B cell (primary cell): Measurements from ENCODE around the gene CAP2. TPM values are rescaled to one million over a fixed set of nuclear protein-coding genes. Genes with fewer than 3 reads are reported as not detected.

Experiments
- ATAC-seq: fragments of 200-7000 bp; cut with Tn5 transposase; one replicate; pipeline ENCODE4 v1.10.0; 2021; ENCODE audit warnings: low read depth, mild to moderate bottlenecking, moderate number of reproducible peaks, moderate library complexity
- CTCF ChIA-PET: fragments of 350-600 bp; sonication (Branson Sonifier 250); formaldehyde crosslinking; loops from one replicate; lab custom pipeline; 2021; ENCODE audit warnings: antibody characterized with exemption, inconsistent platforms; lab: Charles Lee
- POLR2A ChIA-PET: fragments of 350-600 bp; sonication (Branson Sonifier 250); formaldehyde crosslinking; loops from one replicate; lab custom pipeline; 2021; ENCODE audit warnings: antibody characterized with exemption; lab: Charles Lee
- DNase-seq: peaks from one replicate; pipeline ENCODE4 v3.0.0; 2013
- H2AFZ ChIP-seq: 2 replicates; pipeline ENCODE4 v1.6.1; 2012; ENCODE audit warnings: mild to moderate bottlenecking, low read depth, low read length; ENCODE audit not compliant: insufficient read depth, poor library complexity, severe bottlenecking
- H3K27ac ChIP-seq, 2 donors: 1 replicate in 1 of 2; 2 replicates in 1 of 2; pipeline ENCODE4 v1.5.1; 2012 to 2013; ENCODE audit warnings: low read length in 2 of 2, mild to moderate bottlenecking in 2 of 2, moderate library complexity in 1 of 2
- H3K27me3 ChIP-seq, 4 experiments: fragments of 200-600 bp in 1 of 4; sonication (generic) in 1 of 4; replicated peaks in 1 of 4; 1 replicate in 2 of 4; 2 replicates in 2 of 4; pipeline versions ENCODE4 v1.6.1 to v1.7.0; 2013 to 2016; ENCODE audit warnings: low read length in 3 of 4, mild to moderate bottlenecking in 2 of 4, mixed read lengths in 1 of 4, moderate library complexity in 1 of 4; ENCODE audit not compliant: insufficient read depth in 4 of 4, control insufficient read depth in 3 of 4; ENCODE audit errors: control extremely low read depth in 1 of 4
- H3K36me3 ChIP-seq, 2 experiments: replicated peaks in 1 of 2; 1 replicate in 1 of 2; 2 replicates in 1 of 2; pipeline versions ENCODE4 v1.6.1 to v1.7.1; 2013; ENCODE audit warnings: low read length in 1 of 2; ENCODE audit not compliant: insufficient read depth in 2 of 2, control insufficient read depth in 1 of 2; ENCODE audit errors: control extremely low read depth in 1 of 2, extremely low read depth in 1 of 2
- H3K4me1 ChIP-seq, 2 donors: fragments of 200-600 bp in 1 of 2; sonication (generic) in 1 of 2; 1 replicate in 1 of 2; 2 replicates in 1 of 2; pipeline versions ENCODE4 v1.5.1 to v1.6.1; 2013 to 2017; ENCODE audit warnings: low read length in 2 of 2; ENCODE audit not compliant: control insufficient read depth in 2 of 2, insufficient read depth in 2 of 2
- H3K4me2 ChIP-seq: replicated peaks from 2 replicates; pipeline ENCODE3; 2012; ENCODE audit warnings: mild to moderate bottlenecking, low read depth, low read length; ENCODE audit not compliant: poor library complexity, severe bottlenecking
- H3K4me3 ChIP-seq, 5 experiments: fragments of 200-600 bp in 1 of 5; sonication (generic) in 1 of 5; 1 replicate in 3 of 5; 2 replicates in 2 of 5; pipeline versions ENCODE4 v1.5.1 to v1.7.0; 2011 to 2016; ENCODE audit warnings: low read length in 4 of 5, mild to moderate bottlenecking in 4 of 5, low read depth in 2 of 5, control low read depth in 1 of 5, moderate library complexity in 1 of 5; ENCODE audit not compliant: insufficient read depth in 1 of 5; ENCODE audit errors: control extremely low read depth in 1 of 5, extremely low read depth in 1 of 5
- H3K79me2 ChIP-seq: fragments of 200-600 bp; sonication (generic); one replicate; pipeline ENCODE4 v1.6.0; 2016; ENCODE audit warnings: low read length; ENCODE audit not compliant: control insufficient read depth, insufficient read depth
- H3K9ac ChIP-seq: fragments of 200-600 bp; sonication (generic); 2 replicates; pipeline ENCODE4 v1.6.1; 2017; ENCODE audit warnings: mild to moderate bottlenecking, low read length, moderate library complexity
- H3K9me3 ChIP-seq, 3 donors: one replicate each; pipeline versions ENCODE4 v1.6.1 to v1.7.1; 2013; ENCODE audit warnings: low read length in 2 of 3; ENCODE audit not compliant: control insufficient read depth in 2 of 3, insufficient read depth in 1 of 3; ENCODE audit errors: control extremely low read depth in 1 of 3
- H4K20me1 ChIP-seq: 2 replicates; pipeline ENCODE4 v1.6.0; 2012; ENCODE audit warnings: mild to moderate bottlenecking, low read length; ENCODE audit not compliant: insufficient read depth, control insufficient read depth, poor library complexity, severe bottlenecking
- H3K27ac Mint-ChIP-seq: one replicate; pipeline ENCODE4 v1.8.0; 2021; ENCODE audit warnings: mixed read lengths
- H3K27me3 Mint-ChIP-seq: one replicate; pipeline ENCODE4 v1.8.0; 2021; ENCODE audit warnings: mixed read lengths
- H3K4me1 Mint-ChIP-seq: one replicate; pipeline ENCODE4 v1.8.0; 2021; ENCODE audit warnings: mixed read lengths
- H3K4me3 Mint-ChIP-seq: one replicate; pipeline ENCODE4 v1.8.0; 2021; ENCODE audit warnings: mixed read lengths
- H3K9me3 Mint-ChIP-seq: one replicate; pipeline ENCODE4 v1.8.0; 2022; ENCODE audit warnings: mixed read lengths; ENCODE audit not compliant: insufficient read depth
- CTCF ChIP-seq: fragments of 200-600 bp; IDR thresholded peaks from one replicate; pipeline ENCODE4 v1.8.0; 2022; ENCODE audit warnings: antibody characterized with exemption, mild to moderate bottlenecking
- EZH2 ChIP-seq: IDR thresholded peaks from 2 replicates; pipeline ENCODE4 v1.6.1; 2012; ENCODE audit warnings: borderline replicate concordance, low read depth, mild to moderate bottlenecking, moderate library complexity, low read length; ENCODE audit not compliant: insufficient read depth, poor library complexity, severe bottlenecking
- WGBS: methylation state at CpG from one replicate; pipeline ENCODE4 v1.1.5; 2013; ENCODE audit warnings: missing lambda C conversion rate; ENCODE audit not compliant: insufficient coverage; 5-methylcytosine and 5-hydroxymethylcytosine counted together
- intact Hi-C: fragments of 100-400 bp; cut with micrococcal nuclease; formaldehyde crosslinking; loops from one replicate; pipeline ENCODE4 v1.10.0; 2022
- polyA plus RNA-seq: library from polyadenylated mRNA; depleted of rRNA; stranded (reverse); fragments of >200 nt; gene quantifications from 2 replicates; pipeline ENCODE4 v1.2.3, GENCODE V29; 2012
- total RNA-seq, 2 donors: library from RNA; stranded (reverse); fragments of 120-200 nt in 1 of 2; gene quantifications; 1 replicate in 1 of 2; 2 replicates in 1 of 2; pipeline versions ENCODE4 v1.2.3 to v1.2.4, GENCODE V29; 2013 to 2022

Gene CAP2
- total and polyA plus RNA-seq, 2 donors (not counting 1 experiment from before 2014, with no cell fraction given): not detected

GRCh38 chr6:17476511-17476910, 83.1 kb downstream of the CAP2 start:
- DNase-seq (no peak), ATAC-seq (no peak)
- no peak overlapping the region for H3K27ac ChIP-seq
- H3K9me3 ChIP-seq: no peaks in the 10 kb centered on the region
- no peak overlapping the region for H3K4me3 Mint-ChIP-seq
- CTCF ChIA-PET: no interaction called here
- H3K4me2 ChIP-seq: no peak overlapping the region
- H2AFZ ChIP-seq: no peak overlapping the region
- H3K27me3 ChIP-seq: no peaks in the 10 kb centered on the region
- intact Hi-C loops: no loop called here
- no peaks in the 10 kb centered on the region for H4K20me1 ChIP-seq
- no peaks in the 10 kb centered on the region for H3K9me3 Mint-ChIP-seq
- POLR2A ChIA-PET: no interaction called here
- TF ChIP-seq EZH2 (no peak), CTCF (no peak)
- no peak overlapping the region for H3K4me3 ChIP-seq
- H3K4me1 Mint-ChIP-seq: no peaks in the 10 kb centered on the region
- H3K27ac Mint-ChIP-seq: no peak overlapping the region
- no peaks in the 10 kb centered on the region for H3K36me3 ChIP-seq
- no peaks in the 10 kb centered on the region for H3K79me2 ChIP-seq
- no peaks in the 10 kb centered on the region for H3K4me1 ChIP-seq
- WGBS: no CpG with 5 or more reads among the region's 4 CpGs
- no peak overlapping the region for H3K9ac ChIP-seq
- peaks cover 14% of the 10 kb centered on the region for H3K27me3 Mint-ChIP-seq

- Mint-ChIP-seq H3K27me3 (peaks cover 14% of the 10 kb centered on the region), H3K27ac (no peak overlapping the region), H3K4me3 (no peak overlapping the region), H3K4me1 (no peaks in the 10 kb centered on the region), H3K9me3 (no peaks in the 10 kb centered on the region)
- Histone ChIP-seq H3K79me2 (no peaks in the 10 kb centered on the region), H3K9ac (no peak overlapping the region), H3K4me1 (no peaks in the 10 kb centered on the region), H2AFZ (no peak overlapping the region), H3K4me3 (no peak overlapping the region), H4K20me1 (no peaks in the 10 kb centered on the region), H3K27ac (no peak overlapping the region), H3K27me3 (no peaks in the 10 kb centered on the region), H3K4me2 (no peak overlapping the region), H3K36me3 (no peaks in the 10 kb centered on the region), H3K9me3 (no peaks in the 10 kb centered on the region)
- intact Hi-C loops: no loop called here
- ATAC-seq (no peak), DNase-seq (no peak)
- ChIA-PET CTCF (no interaction called here), POLR2A (no interaction called here)
- TF ChIP-seq EZH2 (no peak), CTCF (no peak)
- no CpG with 5 or more reads among the region's 2 CpGs for WGBS
Observed at GRCh38 chr6:17477356-17477755, 84.0 kb downstream of the CAP2 start.
